Right lobe of liver (tissue), 4 donors: ENCODE data around the gene INPP4B.

Source experiments
- CTCF ChIP-seq, 4 donors: fragments of 200-600 bp in 3 of 4; fragments of 450-650 bp in 1 of 4; IDR thresholded peaks; one replicate each; pipeline versions ENCODE4 v1.5.1 to v1.8.0; 2016 to 2022; ENCODE audit warnings: antibody characterized with exemption in 4 of 4, mild to moderate bottlenecking in 2 of 4
- POLR2A ChIP-seq: fragments of 450-650 bp; IDR thresholded peaks from one replicate; pipeline ENCODE4 v1.6.1; 2017; ENCODE audit warnings: antibody characterized with exemption, mild to moderate bottlenecking
- donor health status: DM: no; HTN: no; CAD: no.
- donor health status: DM: no; HTN: no; CAD: no.
- donor health status: DM: no; HTN: yes; CAD: no.

DNA sequence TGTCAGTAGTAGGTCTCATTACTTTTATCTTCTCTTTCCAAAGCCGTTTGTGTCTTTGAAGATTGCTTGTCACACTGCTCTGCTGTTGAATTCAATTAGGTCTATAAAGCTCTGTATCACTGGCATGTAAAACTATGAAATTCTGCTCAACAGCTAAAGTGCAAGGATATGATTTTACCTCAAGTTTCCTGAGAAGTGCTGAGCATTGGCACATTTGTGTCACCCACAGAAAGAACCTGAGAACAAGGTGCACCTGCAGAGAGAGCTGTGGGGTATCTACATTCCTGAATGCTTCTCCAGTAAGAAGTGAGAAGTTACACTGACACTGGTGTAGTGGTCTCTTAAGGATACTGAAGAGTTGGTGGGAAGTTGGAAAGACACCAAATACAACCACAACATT lies 274.0 kb downstream of the INPP4B start:
- TF ChIP-seq CTCF (IDR thresholded peaks at IDR 0.05) (no peak), POLR2A (no peak)
